Measurements from ENCODE around the gene SPATA13.

The SPATA13 gene

DNA sequence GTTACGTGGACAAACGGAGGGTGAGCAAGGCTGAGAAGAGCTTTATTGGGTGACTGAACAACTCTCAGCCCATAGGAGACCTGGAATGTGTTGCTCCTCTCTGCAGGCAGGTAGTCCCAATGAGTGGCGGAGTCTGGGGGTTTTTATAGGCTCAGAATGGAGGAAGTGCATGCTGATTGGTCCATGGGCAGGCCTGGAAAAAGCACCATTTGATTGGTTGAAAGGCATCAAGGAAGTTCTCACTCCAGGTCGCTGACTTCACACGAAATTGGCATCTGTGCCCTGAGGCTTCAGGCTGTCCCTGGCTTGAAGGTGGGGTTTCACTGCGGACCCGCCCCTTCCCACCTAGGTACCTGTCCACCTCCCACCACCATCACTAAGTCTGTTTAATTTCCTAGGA is 65.4 kb downstream of the SPATA13 start:
- no peak for DNase-seq

DNA sequence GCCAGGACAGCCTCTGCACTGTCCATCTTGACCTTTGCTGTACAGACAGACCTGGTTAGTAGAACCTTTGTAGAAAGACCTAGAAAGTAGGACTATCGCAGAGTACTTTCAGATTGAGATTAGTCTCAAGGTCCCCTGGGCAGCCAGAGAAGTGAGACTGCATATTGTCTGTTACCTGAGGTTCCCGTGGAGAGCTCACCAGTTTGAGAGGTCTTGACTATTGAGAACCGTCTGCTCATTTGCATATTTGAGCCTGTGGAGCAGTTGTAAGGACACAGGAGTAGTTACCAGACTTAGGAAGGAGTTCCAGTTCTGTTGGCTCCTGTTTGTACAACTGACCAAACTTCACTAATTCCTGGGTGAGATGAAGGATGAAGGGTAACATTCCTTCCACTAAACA is 66.2 kb downstream of the SPATA13 start:
- DNase-seq: no peak

GRCh38 chr13:24228852-24229458 is 68.4 kb downstream of the SPATA13 start:
- peak; percentile 45 for DNase-seq

GRCh38 chr13:24230428-24231072 is 70.0 kb downstream of the SPATA13 start:
- no peak for DNase-seq

DNA sequence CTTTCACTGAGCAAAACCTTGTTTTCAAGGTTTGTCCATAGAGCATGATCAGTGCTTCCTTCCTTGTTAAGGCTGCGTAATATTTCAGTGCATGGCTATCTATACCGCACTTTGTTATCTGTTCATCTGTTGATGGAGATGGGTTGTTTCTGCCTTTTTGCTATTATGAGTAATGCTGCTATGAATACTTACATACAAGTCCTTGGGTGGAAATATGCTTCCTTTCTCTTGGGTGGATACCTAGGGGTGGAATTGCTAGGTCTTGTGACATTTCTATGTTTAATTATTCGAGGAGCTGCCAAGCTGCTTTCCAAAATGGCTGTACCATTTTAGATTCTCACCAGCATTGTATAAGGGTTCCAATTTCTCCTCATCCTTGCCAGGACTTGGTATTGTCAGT is 70.9 kb downstream of the SPATA13 start:
- no peak for DNase-seq

GRCh38 chr13:24232037-24232436 is 71.5 kb downstream of the SPATA13 start:
- no peak for DNase-seq

GRCh38 chr13:24232474-24232873 is 72.0 kb downstream of the SPATA13 start:
- no peak for DNase-seq

GRCh38 chr13:24233351-24233901 is 72.9 kb downstream of the SPATA13 start:
- DNase-seq: peak; percentile 78

- no peak for DNase-seq
These were observed 73.8 kb downstream of the SPATA13 start for GRCh38 chr13:24234200-24234915.

DNA sequence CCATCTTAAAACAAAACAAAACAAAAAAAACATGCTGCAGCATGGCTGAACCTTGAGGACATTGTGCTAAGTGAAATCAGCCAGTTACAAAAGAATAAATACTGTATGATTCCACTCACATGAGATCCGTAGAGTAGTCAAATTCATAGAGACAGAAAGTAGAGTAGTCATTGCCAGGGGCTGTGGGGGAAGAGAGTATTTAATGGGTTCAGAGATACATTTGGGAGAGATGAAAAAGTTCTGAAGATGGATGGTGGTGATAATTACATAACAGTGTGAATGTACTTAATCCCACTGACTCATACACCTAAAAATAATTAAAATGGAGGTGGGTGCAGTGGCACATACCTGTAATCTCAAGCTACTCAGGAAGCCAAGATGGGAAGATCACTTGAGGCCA is 76.8 kb downstream of the SPATA13 start:
- no peak for DNase-seq

GRCh38 chr13:24241336-24241735 is 80.8 kb downstream of the SPATA13 start:
- no peak for DNase-seq

- no peak for DNase-seq
These were observed 81.6 kb downstream of the SPATA13 start for GRCh38 chr13:24242100-24242499.

DNA sequence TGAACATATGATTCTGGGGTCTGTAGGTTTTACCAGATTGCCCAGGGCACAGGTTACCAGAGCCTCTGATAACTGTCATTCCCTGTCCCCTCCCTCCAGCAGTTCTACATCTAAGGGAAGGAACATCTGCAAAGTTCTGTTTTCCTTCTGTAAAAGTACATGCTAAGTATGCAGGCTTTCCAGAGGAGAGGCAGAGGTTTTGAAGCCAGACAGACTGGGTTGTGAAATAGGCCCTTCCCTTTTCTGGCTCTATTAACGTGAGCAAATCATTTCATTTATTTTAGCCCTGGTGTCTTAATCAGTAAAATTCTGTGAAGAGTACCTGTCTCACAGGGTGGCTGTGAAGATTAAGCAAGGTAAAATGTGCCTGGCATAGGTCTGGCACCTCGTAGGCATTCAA is 82.8 kb downstream of the SPATA13 start:
- no peak for DNase-seq

- no peak for DNase-seq
These were observed 84.3 kb downstream of the SPATA13 start for GRCh38 chr13:24244802-24245201.

DNA sequence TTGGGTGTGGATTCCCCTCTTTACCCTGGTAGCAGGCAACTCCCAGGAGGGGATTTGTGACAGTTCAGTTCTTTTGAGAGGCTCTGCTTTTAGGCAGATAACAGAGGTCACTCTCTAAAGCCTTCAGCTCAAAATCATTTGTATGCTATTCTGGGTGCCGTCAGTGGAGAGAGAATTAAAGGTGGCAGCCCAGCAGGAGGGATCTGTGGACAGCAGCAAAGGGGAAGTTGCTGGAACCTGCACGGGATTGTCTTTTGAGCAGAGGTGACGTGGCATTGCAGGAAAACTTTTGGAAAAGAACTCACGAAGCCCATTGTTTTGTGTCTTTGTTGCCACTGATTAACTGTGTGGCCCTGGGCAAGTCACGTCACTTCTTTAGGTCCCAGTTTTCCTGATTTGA is 86.5 kb downstream of the SPATA13 start:
- no peak for DNase-seq

GRCh38 chr13:24249624-24250023 is 89.1 kb downstream of the SPATA13 start:
- no peak for DNase-seq

GRCh38 chr13:24250376-24251057 is 90.0 kb downstream of the SPATA13 start:
- no peak for DNase-seq

DNA sequence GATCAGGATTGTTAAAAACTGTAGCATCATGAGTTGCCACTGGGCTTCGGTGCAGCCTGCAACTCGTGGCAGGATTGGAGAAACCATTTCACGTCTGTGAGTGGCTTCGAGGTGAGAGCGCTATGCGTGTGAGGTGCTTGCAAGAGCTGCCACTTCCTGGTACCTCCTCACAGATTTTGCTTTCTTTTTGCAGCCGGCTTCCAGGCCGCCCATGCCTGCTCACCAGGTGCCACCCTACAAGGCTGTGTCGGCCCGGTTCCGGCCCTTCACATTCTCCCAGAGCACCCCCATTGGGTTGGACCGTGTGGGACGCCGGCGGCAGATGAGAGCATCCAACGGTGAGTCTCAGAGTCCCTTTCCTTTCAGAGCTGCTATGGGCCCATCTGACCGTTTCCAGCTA is 91.0 kb downstream of the SPATA13 start:
- no peak for DNase-seq

DNA sequence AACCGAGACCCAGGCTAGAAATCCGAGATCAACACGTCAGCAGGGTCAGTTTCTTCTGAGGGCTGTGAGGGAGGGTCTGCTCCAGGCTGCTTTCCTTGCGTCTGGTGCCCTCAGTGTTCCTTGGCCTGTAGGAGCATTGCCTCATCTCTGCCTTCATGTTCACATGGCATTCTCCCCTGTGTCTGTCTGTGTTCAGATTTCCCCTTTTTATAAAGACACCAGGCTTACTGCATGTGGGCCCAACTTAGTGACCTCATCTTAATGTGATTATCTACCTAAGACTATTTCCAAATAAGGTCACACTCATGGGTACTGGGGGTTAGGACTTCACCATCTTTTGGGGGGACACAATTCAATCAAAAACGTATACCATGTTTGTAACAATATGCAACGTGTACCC is 91.6 kb downstream of the SPATA13 start:
- DNase-seq: no peak

DNA sequence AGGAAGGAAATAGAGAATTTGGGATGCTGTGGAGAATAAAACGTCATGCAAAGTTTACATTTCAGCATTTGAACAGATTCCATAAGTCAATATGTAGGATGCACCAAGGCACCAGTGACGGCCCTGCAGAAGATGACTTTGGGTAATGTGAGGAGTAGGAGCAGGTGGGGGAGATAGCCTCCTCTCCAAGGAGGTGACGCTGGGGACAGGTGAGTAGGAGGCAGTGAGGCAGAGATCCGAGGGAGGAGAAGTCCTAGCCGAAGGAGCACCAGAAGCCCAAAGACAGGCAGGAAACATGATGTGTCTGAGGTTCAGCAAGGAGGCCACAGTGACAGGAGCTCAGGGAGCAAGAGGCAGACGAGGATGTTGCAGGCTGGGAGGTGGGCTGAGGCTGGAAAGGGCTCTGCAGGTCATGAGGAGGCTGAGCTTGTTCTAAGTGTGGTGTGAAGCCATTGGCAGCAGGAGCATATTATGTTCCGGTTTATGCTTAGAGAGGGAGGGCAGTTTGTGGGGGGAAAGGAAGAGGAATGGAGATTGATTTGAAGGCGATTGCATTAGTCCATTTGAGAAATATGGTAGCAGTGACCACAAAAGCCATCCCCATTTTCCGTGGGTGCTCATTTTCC is 93.1 kb downstream of the SPATA13 start:
- no peak for DNase-seq

GRCh38 chr13:24254146-24254841 is 93.8 kb downstream of the SPATA13 start:
- peak; percentile 64 for DNase-seq

DNA sequence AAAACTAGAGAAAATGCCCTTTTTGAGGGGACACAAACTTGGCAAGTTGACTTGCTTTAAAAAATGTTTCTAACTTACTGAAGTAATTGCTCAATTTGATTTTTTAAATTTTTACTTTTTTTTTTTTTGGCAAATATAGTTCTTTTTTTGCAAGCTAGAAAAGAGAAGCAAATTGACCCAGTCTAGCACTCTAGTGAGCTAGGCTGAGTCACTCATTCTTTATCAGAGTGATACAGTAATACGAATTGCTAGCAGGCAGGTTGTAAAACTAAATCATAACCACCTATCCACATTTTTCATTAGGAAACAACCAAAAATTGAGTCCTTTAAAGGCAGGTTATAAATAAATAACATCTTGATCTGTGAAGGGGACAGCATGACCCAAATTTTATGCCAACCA is 97.0 kb downstream of the SPATA13 start:
- DNase-seq: no peak

Measured in femur (tissue), 1 donor.